ENCODE data around the gene ANK3.
A peak's percentile ranks its signal among the peaks of the same experiment; 100 is the strongest.
"Not testable (repeated sequence)": the region's sequence is repeated elsewhere in the genome, so short reads cannot be mapped to it uniquely, and the experiment has no call there.

Gene ANK3

GRCh38 chr10:60093317-60093716 lies 296.4 kb downstream of the ANK3 start:
- no peak for DNase-seq (ENCODE audit: low spot score)

- DNase-seq (ENCODE audit: low spot score): no peak
Measured at GRCh38 chr10:60086862-60087261, 302.8 kb downstream of the ANK3 start.

GRCh38 chr10:60086421-60086820 lies 303.3 kb downstream of the ANK3 start:
- no peak for DNase-seq (ENCODE audit: low spot score)

- DNase-seq (ENCODE audit: low spot score): no peak
Measured at GRCh38 chr10:60082744-60083344, 306.8 kb downstream of the ANK3 start.

GRCh38 chr10:60082341-60082740 lies 307.3 kb downstream of the ANK3 start:
- no peak for DNase-seq (ENCODE audit: low spot score)

GRCh38 chr10:60073781-60074656 lies 315.7 kb downstream of the ANK3 start:
- DNase-seq (ENCODE audit: low spot score): no peak

GRCh38 chr10:60073397-60073780 lies 316.3 kb downstream of the ANK3 start:
- no peak for DNase-seq (ENCODE audit: low spot score)

- DNase-seq (ENCODE audit: low spot score): no peak
Measured at GRCh38 chr10:60069311-60069710, 320.4 kb downstream of the ANK3 start.

GRCh38 chr10:60050366-60050765 lies 339.3 kb downstream of the ANK3 start:
- no peak for DNase-seq (ENCODE audit: low spot score)

GRCh38 chr10:60048091-60048501 lies 341.6 kb downstream of the ANK3 start:
- DNase-seq (ENCODE audit: low spot score): peak; percentile 17

- DNase-seq (ENCODE audit: low spot score): no peak
Measured at GRCh38 chr10:60045571-60045970, 344.1 kb downstream of the ANK3 start.

- no peak for DNase-seq (ENCODE audit: low spot score)
Measured at GRCh38 chr10:60044971-60045370, 344.7 kb downstream of the ANK3 start.

GRCh38 chr10:60044242-60044641 lies 345.4 kb downstream of the ANK3 start:
- peak; percentile 33 for DNase-seq (ENCODE audit: low spot score)

GRCh38 chr10:60043561-60044241 lies 346.0 kb downstream of the ANK3 start:
- DNase-seq (ENCODE audit: low spot score): peak; percentile 14

GRCh38 chr10:60042914-60043313 lies 346.8 kb downstream of the ANK3 start:
- no peak for DNase-seq (ENCODE audit: low spot score)

GRCh38 chr10:60042262-60042661 lies 347.4 kb downstream of the ANK3 start:
- DNase-seq (ENCODE audit: low spot score): no peak

GRCh38 chr10:60041489-60042133 lies 348.1 kb downstream of the ANK3 start:
- no peak for DNase-seq (ENCODE audit: low spot score)

- no peak for DNase-seq (ENCODE audit: low spot score)
Measured at GRCh38 chr10:60040014-60040662, 349.5 kb downstream of the ANK3 start.

- DNase-seq (ENCODE audit: low spot score): no peak
Measured at GRCh38 chr10:60035984-60036383, 353.7 kb downstream of the ANK3 start.

GRCh38 chr10:60035375-60035774 lies 354.3 kb downstream of the ANK3 start:
- DNase-seq (ENCODE audit: low spot score): not testable (repeated sequence)

GRCh38 chr10:60032723-60033122 lies 357.0 kb downstream of the ANK3 start:
- DNase-seq (ENCODE audit: low spot score): peak; percentile 44

GRCh38 chr10:60031664-60032063 lies 358.0 kb downstream of the ANK3 start:
- DNase-seq (ENCODE audit: low spot score): peak; percentile 12
